Measurements from ENCODE around the gene OTOF. TPM values are rescaled to one million over a fixed set of nuclear protein-coding genes. Genes with fewer than 3 reads are reported as not detected.

Gene OTOF
- total RNA-seq, 3 donors from 2014 or later: 0.60 TPM; not detected in 2

GRCh38 chr2:26500406-26500805 is 22.5 kb upstream of the OTOF start:
- intact Hi-C loops (cut with DNase I, micrococcal nuclease): no loop called here
- ATAC-seq (no peak), DNase-seq (no peak)
- Histone ChIP-seq H3K4me3 (no peak overlapping the region), H3K36me3 (ENCODE audit: low read depth) (no peaks in the 10 kb centered on the region), H3K4me1 (ENCODE audit: low read depth) (peaks cover 6% of the 10 kb centered on the region), H3K9me3 (no peaks in the 10 kb centered on the region)
- no peak for TF ChIP-seq CTCF (IDR thresholded peaks at IDR 0.05)

GRCh38 chr2:26495705-26496297 is 17.9 kb upstream of the OTOF start:
- no peak for TF ChIP-seq CTCF (IDR thresholded peaks at IDR 0.05)
- no peaks in the 10 kb centered on the region for H3K36me3 ChIP-seq (ENCODE audit: low read depth)
- H3K9me3 ChIP-seq: no peaks in the 10 kb centered on the region
- DNase-seq: no peak
- intact Hi-C loops (cut with DNase I, micrococcal nuclease): no loop called here
- H3K4me3 ChIP-seq: no peak overlapping the region
- ATAC-seq: no peak
- H3K4me1 ChIP-seq (ENCODE audit: low read depth): no peaks in the 10 kb centered on the region

- no peak for TF ChIP-seq CTCF (IDR thresholded peaks at IDR 0.05)
- H3K36me3 ChIP-seq (ENCODE audit: low read depth): no peaks in the 10 kb centered on the region
- no peak overlapping the region for H3K4me3 ChIP-seq
- H3K4me1 ChIP-seq (ENCODE audit: low read depth): no peaks in the 10 kb centered on the region
- ATAC-seq (no peak), DNase-seq (no peak)
- H3K9me3 ChIP-seq: no peaks in the 10 kb centered on the region
- intact Hi-C loops (cut with DNase I, micrococcal nuclease): no loop called here
Observed at GRCh38 chr2:26494891-26495290, 17.0 kb upstream of the OTOF start.

GRCh38 chr2:26494199-26494598 is 16.3 kb upstream of the OTOF start:
- no peak for DNase-seq
- Histone ChIP-seq H3K9me3 (no peaks in the 10 kb centered on the region), H3K36me3 (ENCODE audit: low read depth) (no peaks in the 10 kb centered on the region), H3K4me3 (no peak overlapping the region), H3K4me1 (ENCODE audit: low read depth) (no peaks in the 10 kb centered on the region)
- intact Hi-C loops (cut with DNase I, micrococcal nuclease): no loop called here
- TF ChIP-seq CTCF (IDR thresholded peaks at IDR 0.05): no peak
- no peak for ATAC-seq

GRCh38 chr2:26493566-26493965 is 15.6 kb upstream of the OTOF start:
- no peaks in the 10 kb centered on the region for H3K36me3 ChIP-seq (ENCODE audit: low read depth)
- ATAC-seq (no peak), DNase-seq (no peak)
- no peak overlapping the region for H3K4me3 ChIP-seq
- TF ChIP-seq CTCF (IDR thresholded peaks at IDR 0.05): no peak
- intact Hi-C loops (cut with DNase I, micrococcal nuclease): no loop called here
- H3K4me1 ChIP-seq (ENCODE audit: low read depth): no peaks in the 10 kb centered on the region
- no peaks in the 10 kb centered on the region for H3K9me3 ChIP-seq
